DND-41 (cell line): Measurements from ENCODE around the gene PCBP2.
"Not testable (repeated sequence)": the region's sequence is repeated elsewhere in the genome, so short reads cannot be mapped to it uniquely, and the experiment has no call there.

Experiments
- ATAC-seq: fragments of 200-7000 bp; cut with Tn5 transposase; 3 replicates; pipeline ENCODE4 v1.9.1; 2021; ENCODE audit warnings: low read depth; ENCODE audit not compliant: insufficient read depth
- DNase-seq: peaks from one replicate; pipeline ENCODE4 v3.0.0-alpha.2; 2020
- H2AFZ ChIP-seq: 2 replicates; pipeline ENCODE4 v1.6.0; 2012; ENCODE audit warnings: low read depth, low read length
- H3K27ac ChIP-seq: 2 replicates; pipeline ENCODE4 v1.5.1; 2012; ENCODE audit warnings: low read length, inconsistent platforms
- H3K27me3 ChIP-seq: fragments of 200-600 bp; sonication (generic); 2 replicates; pipeline ENCODE4 v1.6.0; 2012; ENCODE audit warnings: low read length, mild to moderate bottlenecking, inconsistent platforms; ENCODE audit not compliant: insufficient read depth, poor library complexity
- H3K36me3 ChIP-seq: 2 replicates; pipeline ENCODE4 v1.5.1; 2012; ENCODE audit warnings: low read length, inconsistent platforms; ENCODE audit not compliant: insufficient read depth
- H3K4me1 ChIP-seq: 2 replicates; pipeline ENCODE4 v1.5.1; 2012; ENCODE audit warnings: mild to moderate bottlenecking, low read length; ENCODE audit not compliant: insufficient read depth
- H3K4me2 ChIP-seq: 2 replicates; pipeline ENCODE4 v1.6.0; 2012; ENCODE audit warnings: mild to moderate bottlenecking, moderate library complexity, low read length, inconsistent platforms; ENCODE audit not compliant: insufficient read depth
- H3K4me3 ChIP-seq, 2 experiments: fragments of 200-600 bp in 1 of 2; shearing (Covaris generic) in 1 of 2; 2 replicates each; pipeline ENCODE4 v1.5.1; 2012 to 2016; ENCODE audit warnings: inconsistent platforms in 2 of 2, low read length in 2 of 2, mild to moderate bottlenecking in 2 of 2, low read depth in 1 of 2, moderate library complexity in 1 of 2
- H3K79me2 ChIP-seq: 2 replicates; pipeline ENCODE4 v1.6.0; 2012; ENCODE audit warnings: low read length, inconsistent platforms; ENCODE audit not compliant: insufficient read depth
- H3K9ac ChIP-seq: 2 replicates; pipeline ENCODE4 v1.6.0; 2012; ENCODE audit warnings: low read depth, mild to moderate bottlenecking, inconsistent platforms, low read length, moderate library complexity
- H3K9me3 ChIP-seq: 2 replicates; pipeline ENCODE4 v1.5.1; 2012; ENCODE audit warnings: low read length, moderate library complexity, mild to moderate bottlenecking, inconsistent platforms; ENCODE audit not compliant: insufficient read depth, severe bottlenecking
- H4K20me1 ChIP-seq: 2 replicates; pipeline ENCODE4 v1.6.0; 2012; ENCODE audit warnings: low read length; ENCODE audit not compliant: insufficient read depth
- EZH2 ChIP-seq: IDR thresholded peaks from 3 replicates; pipeline ENCODE4 v1.6.1; 2012; ENCODE audit warnings: borderline replicate concordance, low read depth, mild to moderate bottlenecking, moderate library complexity, low read length, inconsistent platforms; ENCODE audit not compliant: severe bottlenecking
- TF ChIP-seq, protein P1 (sequence below): IDR thresholded peaks from 2 replicates; pipeline ENCODE4 v1.5.1; 2012; ENCODE audit warnings: borderline replicate concordance, low read length, moderate library complexity, mild to moderate bottlenecking; ENCODE audit not compliant: poor library complexity, severe bottlenecking; ENCODE audit errors: extremely low read depth

Gene PCBP2

GRCh38 chr12:53413485-53414204 is 38.3 kb upstream of the PCBP2 start:
- TF ChIP-seq, protein P1, sequence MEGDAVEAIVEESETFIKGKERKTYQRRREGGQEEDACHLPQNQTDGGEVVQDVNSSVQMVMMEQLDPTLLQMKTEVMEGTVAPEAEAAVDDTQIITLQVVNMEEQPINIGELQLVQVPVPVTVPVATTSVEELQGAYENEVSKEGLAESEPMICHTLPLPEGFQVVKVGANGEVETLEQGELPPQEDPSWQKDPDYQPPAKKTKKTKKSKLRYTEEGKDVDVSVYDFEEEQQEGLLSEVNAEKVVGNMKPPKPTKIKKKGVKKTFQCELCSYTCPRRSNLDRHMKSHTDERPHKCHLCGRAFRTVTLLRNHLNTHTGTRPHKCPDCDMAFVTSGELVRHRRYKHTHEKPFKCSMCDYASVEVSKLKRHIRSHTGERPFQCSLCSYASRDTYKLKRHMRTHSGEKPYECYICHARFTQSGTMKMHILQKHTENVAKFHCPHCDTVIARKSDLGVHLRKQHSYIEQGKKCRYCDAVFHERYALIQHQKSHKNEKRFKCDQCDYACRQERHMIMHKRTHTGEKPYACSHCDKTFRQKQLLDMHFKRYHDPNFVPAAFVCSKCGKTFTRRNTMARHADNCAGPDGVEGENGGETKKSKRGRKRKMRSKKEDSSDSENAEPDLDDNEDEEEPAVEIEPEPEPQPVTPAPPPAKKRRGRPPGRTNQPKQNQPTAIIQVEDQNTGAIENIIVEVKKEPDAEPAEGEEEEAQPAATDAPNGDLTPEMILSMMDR, result no peak
- TF ChIP-seq EZH2, result no peak
- Histone ChIP-seq H3K36me3 (peaks cover 42% of the 10 kb centered on the region), H2AFZ (no peak overlapping the region), H3K9me3 (no peaks in the 10 kb centered on the region), H4K20me1 (peaks cover 5% of the 10 kb centered on the region), H3K4me1 (no peaks in the 10 kb centered on the region), H3K9ac (no peak overlapping the region), H3K4me2 (no peak overlapping the region), H3K79me2 (no peaks in the 10 kb centered on the region), H3K27ac (no peak overlapping the region), H3K27me3 (no peaks in the 10 kb centered on the region), H3K4me3 (no peak overlapping the region)
- DNase-seq (no peak), ATAC-seq (no peak)

- H3K79me2 ChIP-seq, result no peaks in the 10 kb centered on the region
- H3K9ac ChIP-seq, result no peak overlapping the region
- H3K4me1 ChIP-seq, result no peaks in the 10 kb centered on the region
- ATAC-seq, result no peak
- no peak overlapping the region for H3K27ac ChIP-seq
- DNase-seq, result no peak
- H3K4me2 ChIP-seq, result no peak overlapping the region
- H4K20me1 ChIP-seq, result peaks cover 5% of the 10 kb centered on the region
- H2AFZ ChIP-seq, result no peak overlapping the region
- TF ChIP-seq, protein P1, result no peak
- TF ChIP-seq EZH2, result no peak
- H3K9me3 ChIP-seq, result no peaks in the 10 kb centered on the region
- H3K27me3 ChIP-seq, result no peaks in the 10 kb centered on the region
- peaks cover 33% of the 10 kb centered on the region for H3K36me3 ChIP-seq
- H3K4me3 ChIP-seq, result no peak overlapping the region
These were observed 37.0 kb upstream of the PCBP2 start for GRCh38 chr12:53414756-53415417.

GRCh38 chr12:53415752-53416389 is 36.0 kb upstream of the PCBP2 start:
- H3K9me3 ChIP-seq, H3K27ac ChIP-seq, H3K4me3 ChIP-seq, H3K27me3 ChIP-seq, ATAC-seq, H3K9ac ChIP-seq, H4K20me1 ChIP-seq, H2AFZ ChIP-seq, DNase-seq, H3K4me2 ChIP-seq, H3K79me2 ChIP-seq, H3K4me1 ChIP-seq: not testable (repeated sequence)
- peaks cover 29% of the 10 kb centered on the region for H3K36me3 ChIP-seq

GRCh38 chr12:53417291-53417816 is 34.5 kb upstream of the PCBP2 start:
- not testable (repeated sequence) for H3K27me3 ChIP-seq, H2AFZ ChIP-seq, H3K4me3 ChIP-seq, H4K20me1 ChIP-seq, H3K9me3 ChIP-seq, H3K9ac ChIP-seq, H3K27ac ChIP-seq, H3K4me1 ChIP-seq, ATAC-seq, H3K4me2 ChIP-seq, DNase-seq, H3K79me2 ChIP-seq
- peaks cover 15% of the 10 kb centered on the region; the same call in 1 of the 2 replicates for H3K36me3 ChIP-seq
